DOHH2 (cell line): Measurements from ENCODE around the gene SMOC1.

Source experiments
- CTCF ChIP-seq: fragments of 200-600 bp; sonication (generic); IDR thresholded peaks from one replicate; pipeline ENCODE4 v1.5.1; 2014; ENCODE audit warnings: antibody characterized with exemption, mild to moderate bottlenecking, low read depth, low read length; ENCODE audit not compliant: poor library complexity, severe bottlenecking
- EZH2phosphoT487 ChIP-seq: fragments of 200-600 bp; sonication (generic); IDR thresholded peaks from 2 replicates; pipeline ENCODE4 v1.6.1; 2017; ENCODE audit warnings: borderline replicate concordance, mild to moderate bottlenecking, antibody characterized with exemption, low read length, moderate library complexity, mixed read lengths

GRCh38 chr14:69968681-69969080, 89.5 kb downstream of the SMOC1 start:
- TF ChIP-seq CTCF (no peak), EZH2phosphoT487 (no peak)
